GM21528 (cell line): ENCODE measurements around the gene IFT122.
"Not testable (repeated sequence)": the region's sequence is repeated elsewhere in the genome, so short reads cannot be mapped to it uniquely, and the experiment has no call there.

Experiments used
- ATAC-seq: cut with Tn5 transposase; IDR thresholded peaks from one replicate; pipeline ENCODE4 v1.9.1; 2021; ENCODE audit warnings: mild to moderate bottlenecking, moderate library complexity; ENCODE audit not compliant: unreplicated experiment, low FRiP score

IFT122 gene

GRCh38 chr3:129530821-129531220 lies 90.8 kb downstream of the IFT122 start:
- ATAC-seq = no peak

GRCh38 chr3:129531699-129532098 lies 91.7 kb downstream of the IFT122 start:
- no peak for ATAC-seq

GRCh38 chr3:129532261-129532660 lies 92.2 kb downstream of the IFT122 start:
- ATAC-seq = no peak

GRCh38 chr3:129533406-129533805 lies 93.4 kb downstream of the IFT122 start:
- no peak for ATAC-seq

DNA sequence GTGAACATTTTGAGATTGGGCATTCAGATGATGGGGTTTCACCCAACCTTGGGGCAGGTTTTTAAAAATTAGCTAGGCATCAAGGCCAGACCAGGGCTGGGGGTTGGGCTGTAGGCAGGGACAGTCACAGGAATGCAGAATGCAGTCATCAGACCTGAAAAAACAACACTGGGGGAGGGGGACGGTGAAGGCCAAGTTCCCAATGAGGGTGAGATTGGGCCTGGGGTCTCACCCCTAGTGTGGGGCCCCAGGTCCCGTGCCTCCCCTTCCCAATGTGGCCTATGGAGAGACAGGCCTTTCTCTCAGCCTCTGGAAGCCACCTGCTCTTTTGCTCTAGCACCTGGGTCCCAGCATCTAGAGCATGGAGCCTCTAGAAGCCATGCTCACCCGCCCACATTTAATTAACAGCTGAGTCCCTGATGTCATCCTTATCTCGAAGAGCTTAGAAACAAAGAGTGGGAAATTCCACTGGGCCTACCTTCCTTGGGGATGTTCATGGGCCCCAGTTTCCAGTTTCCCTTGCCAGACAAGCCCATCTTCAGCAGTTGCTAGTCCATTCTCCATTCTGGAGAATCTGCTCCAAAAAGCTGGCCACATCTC lies 94.5 kb downstream of the IFT122 start:
- ATAC-seq = no peak

GRCh38 chr3:129535075-129535474 lies 95.1 kb downstream of the IFT122 start:
- ATAC-seq = no peak

DNA sequence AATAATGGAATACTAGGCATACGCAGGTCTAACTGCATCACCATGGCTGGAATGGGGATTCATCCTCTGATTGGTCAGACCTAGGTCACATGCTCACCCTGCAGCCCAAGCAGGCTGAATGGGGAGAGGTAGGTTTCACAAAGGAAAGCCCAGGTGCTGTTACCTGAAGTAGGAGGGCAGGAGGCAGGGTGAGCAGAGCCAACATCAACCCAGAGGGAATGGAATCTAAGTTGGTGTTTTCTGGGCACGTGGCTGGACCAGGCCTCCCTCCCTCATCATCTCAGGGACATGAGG lies 96.3 kb downstream of the IFT122 start:
- ATAC-seq = no peak

- ATAC-seq = no peak
These were observed 96.8 kb downstream of the IFT122 start for GRCh38 chr3:129536804-129537203.

DNA sequence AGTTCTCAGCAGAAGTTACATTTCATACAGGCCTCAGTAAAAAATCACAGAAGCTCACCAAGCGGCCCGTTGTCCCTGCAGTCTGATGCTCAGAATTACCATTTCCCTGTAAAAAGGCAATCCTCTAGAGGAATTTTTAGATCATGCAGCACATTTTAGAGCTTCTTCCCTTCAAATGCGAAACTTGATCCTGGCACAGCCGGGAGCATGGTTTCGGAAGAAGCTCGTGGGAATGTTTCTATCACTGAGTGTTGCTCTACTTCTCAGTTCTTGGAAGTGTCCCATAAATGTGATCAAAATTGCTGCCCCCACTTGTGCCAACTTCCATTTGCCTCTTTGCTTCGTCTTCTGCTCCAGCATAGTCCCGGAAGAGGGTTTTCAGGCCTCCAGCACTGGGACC lies 99.2 kb downstream of the IFT122 start:
- no peak for ATAC-seq

- ATAC-seq = no peak
These were observed 100.9 kb downstream of the IFT122 start for GRCh38 chr3:129540776-129541516.

DNA sequence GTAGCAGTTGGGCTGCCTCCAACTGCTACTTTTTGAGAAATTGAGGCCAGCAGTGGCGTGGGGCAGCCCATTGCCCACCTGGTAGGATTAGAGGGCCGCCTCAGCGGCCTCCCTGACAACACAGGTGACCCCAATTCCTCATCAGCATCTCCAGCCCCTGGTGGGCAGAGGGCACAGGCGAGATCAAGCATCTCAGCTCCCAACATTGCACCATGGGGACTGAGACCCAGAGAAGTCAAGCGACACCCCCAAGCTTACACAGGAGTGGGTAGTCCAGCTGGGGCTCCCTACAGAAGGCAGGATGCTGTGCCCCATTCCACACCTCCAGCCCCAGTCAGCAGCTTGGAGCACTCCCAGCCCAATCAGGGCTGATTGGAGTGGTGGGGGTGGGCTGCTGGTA lies 102.7 kb downstream of the IFT122 start:
- no peak for ATAC-seq

DNA sequence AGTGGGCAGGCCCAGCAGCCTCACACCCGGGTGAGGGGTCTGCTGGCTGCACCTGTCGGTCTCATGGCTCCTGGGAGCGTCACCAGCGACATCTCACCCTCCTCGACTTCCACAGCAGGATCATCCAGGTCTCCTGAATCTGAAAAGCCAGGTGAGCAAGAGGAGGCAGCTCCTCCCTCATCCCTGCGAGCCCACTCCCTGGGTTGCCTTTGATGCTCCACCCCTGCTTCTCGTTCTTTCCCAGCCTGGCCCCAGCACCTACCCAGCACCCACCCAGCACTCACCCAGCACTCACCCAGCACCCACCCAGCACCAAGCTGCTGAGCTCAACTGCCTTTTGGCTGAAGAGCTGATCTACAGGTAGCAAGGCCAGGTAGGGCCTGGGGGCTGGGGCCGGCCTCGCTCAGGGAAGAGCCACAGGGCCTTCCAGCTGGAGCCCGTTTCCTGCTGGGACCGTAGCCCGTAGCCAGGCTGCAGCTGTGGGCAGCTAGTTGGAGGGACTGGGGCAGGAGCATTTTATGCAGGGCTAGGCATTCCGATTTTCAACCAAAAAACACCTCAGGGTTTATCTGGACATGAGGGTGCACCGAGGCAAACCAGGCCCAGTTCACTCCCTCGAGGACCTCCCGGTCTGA lies 103.2 kb downstream of the IFT122 start, which contains the start of gene H1-8:
H1-8 (plus strand) TSS at position 20 of the 635 bp plus-strand sequence; CDS start at position 64, 44 bp downstream.
- no peak for ATAC-seq

GRCh38 chr3:129543999-129544398 lies 104.0 kb downstream of the IFT122 start:
- no peak for ATAC-seq

GRCh38 chr3:129545951-129546350 lies 105.9 kb downstream of the IFT122 start:
- not testable (repeated sequence) for ATAC-seq

- no peak for ATAC-seq
These were observed 107.2 kb downstream of the IFT122 start for GRCh38 chr3:129547241-129547640.

GRCh38 chr3:129548104-129548965 lies 108.3 kb downstream of the IFT122 start:
- ATAC-seq = no peak

- no peak for ATAC-seq
These were observed 109.2 kb downstream of the IFT122 start for GRCh38 chr3:129549006-129549800.

DNA sequence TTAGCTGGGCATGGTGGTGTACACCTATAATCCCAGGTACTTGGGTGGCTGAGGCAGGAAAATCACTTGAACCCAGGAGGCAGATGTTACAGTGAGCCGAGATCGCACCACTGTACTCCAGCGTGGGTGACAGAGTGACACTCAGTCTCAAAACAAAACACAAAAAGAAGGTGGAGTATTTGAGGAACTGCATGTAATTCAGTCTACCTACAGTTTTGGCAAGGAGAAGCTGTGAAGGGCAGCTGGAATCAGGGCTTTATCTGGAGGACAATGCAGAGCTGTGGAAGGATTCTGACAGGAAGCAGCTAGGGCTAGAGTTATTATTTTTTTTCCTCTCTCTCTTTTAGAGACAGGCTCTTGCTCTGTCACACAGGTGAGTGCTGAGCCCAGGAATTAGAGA lies 109.8 kb downstream of the IFT122 start:
- ATAC-seq = no peak

- no peak for ATAC-seq
These were observed 112.4 kb downstream of the IFT122 start for GRCh38 chr3:129552287-129553050.
